Measurements from ENCODE around the gene GAS6. TPM values are rescaled to one million over a fixed set of nuclear protein-coding genes. Genes with fewer than 3 reads are reported as not detected.
"Not testable (repeated sequence)": the region's sequence is repeated elsewhere in the genome, so short reads cannot be mapped to it uniquely, and the experiment has no call there.

Gene GAS6
- total RNA-seq, 4 donors from 2014 or later, result 152 to 284 (median 169) TPM

DNA sequence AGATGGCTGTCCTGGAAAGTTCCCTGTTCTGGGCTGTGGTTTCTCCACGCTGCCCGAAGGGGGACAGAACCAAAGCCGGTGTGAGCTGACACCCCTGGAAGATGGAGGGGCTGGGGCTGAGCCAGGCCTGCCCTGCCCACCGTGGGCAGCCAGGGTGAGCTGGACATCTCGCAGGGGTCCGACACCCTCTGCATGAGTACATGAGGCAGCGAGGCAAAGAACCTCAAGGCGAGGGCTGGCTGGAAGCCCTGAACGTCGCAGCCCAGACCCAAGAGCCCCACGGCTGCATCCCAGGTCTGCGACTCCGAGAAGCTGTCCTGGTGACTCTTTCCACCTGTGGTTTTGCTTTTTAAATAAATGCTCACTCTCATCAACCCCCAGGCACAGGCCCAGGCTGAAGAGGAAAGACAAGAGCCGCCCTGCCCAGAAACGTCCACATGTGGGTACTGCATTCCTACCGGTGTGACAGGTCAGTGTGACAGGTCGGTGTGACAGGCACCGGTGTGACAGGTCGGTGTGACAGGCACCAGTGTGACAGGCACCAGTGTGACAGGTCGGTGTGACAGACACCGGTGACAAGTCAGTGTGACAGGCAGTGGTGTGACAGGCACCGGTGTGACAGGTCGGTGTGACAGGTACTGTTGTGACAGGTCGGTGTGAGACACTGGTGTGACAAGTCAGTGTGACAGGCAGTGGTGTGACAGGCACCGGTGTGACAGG lies 30.6 kb downstream of the GAS6 start:
- peaks cover 14 to 16% (median 15%) of the 10 kb centered on the region in 4 donors for H3K4me1 ChIP-seq
- H3K4me3 ChIP-seq, result no peak overlapping the region
- DNase-seq, result no peak
- intact Hi-C loops (cut with DNase I; ENCODE audit: low total_unique reads), result no loop called here
- H3K27me3 ChIP-seq, result no peaks in the 10 kb centered on the region
- H3K36me3 ChIP-seq, result peaks cover 0 to 8% (median 2%) of the 10 kb centered on the region in 4 donors
- no peak overlapping the region for H3K27ac ChIP-seq
- in situ Hi-C loops (cut with MboI; ENCODE audit: low pct_ligation_motif_present in 1 of 4, low pct_unique_long_range_greater_than_20kb in 1 of 4, low sequenced_read_pairs in 3 of 4), result no loop called here
- no peaks in the 10 kb centered on the region for H3K9me3 ChIP-seq
- 90 to 97% methylated on average over 6 to 25 of the region's 25 CpGs for WGBS, 2 donors (ENCODE audit: low coverage in 1 of 2)
- TF ChIP-seq POLR2AphosphoS5 (IDR thresholded peaks at IDR 0.05), result no peak

DNA sequence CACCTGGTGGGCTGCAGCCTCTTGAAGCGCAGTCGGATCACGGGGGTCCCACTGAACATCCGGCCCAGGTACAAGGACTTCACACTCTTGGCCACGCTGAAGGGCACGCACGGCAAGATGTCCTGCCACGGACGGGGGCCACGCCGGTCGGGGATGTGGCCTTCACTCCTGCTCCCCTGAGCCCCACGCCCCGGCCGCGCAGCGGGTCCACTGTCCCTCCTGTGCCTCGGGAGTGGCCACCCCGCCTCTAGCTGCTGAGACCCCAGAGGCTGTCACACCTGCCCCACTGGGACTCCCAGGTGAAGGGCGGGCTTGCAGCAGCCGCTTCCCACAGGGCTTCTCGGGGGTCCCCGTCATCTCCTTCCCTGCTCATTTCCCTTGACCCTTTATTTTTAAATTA lies 31.2 kb downstream of the GAS6 start:
- intact Hi-C loops (cut with DNase I; ENCODE audit: low total_unique reads) (no loop called here), in situ Hi-C loops (cut with MboI; ENCODE audit: low pct_ligation_motif_present in 1 of 4, low pct_unique_long_range_greater_than_20kb in 1 of 4, low sequenced_read_pairs in 3 of 4) (no loop called here)
- H3K9me3 ChIP-seq, result no peaks in the 10 kb centered on the region
- TF ChIP-seq EP300 (IDR thresholded peaks at IDR 0.05; ENCODE audit: low read depth), result no peak
- no peak for TF ChIP-seq POLR2A (IDR thresholded peaks at IDR 0.05)
- TF ChIP-seq POLR2AphosphoS5 (IDR thresholded peaks at IDR 0.05), result no peak
- TF ChIP-seq, protein P1, sequence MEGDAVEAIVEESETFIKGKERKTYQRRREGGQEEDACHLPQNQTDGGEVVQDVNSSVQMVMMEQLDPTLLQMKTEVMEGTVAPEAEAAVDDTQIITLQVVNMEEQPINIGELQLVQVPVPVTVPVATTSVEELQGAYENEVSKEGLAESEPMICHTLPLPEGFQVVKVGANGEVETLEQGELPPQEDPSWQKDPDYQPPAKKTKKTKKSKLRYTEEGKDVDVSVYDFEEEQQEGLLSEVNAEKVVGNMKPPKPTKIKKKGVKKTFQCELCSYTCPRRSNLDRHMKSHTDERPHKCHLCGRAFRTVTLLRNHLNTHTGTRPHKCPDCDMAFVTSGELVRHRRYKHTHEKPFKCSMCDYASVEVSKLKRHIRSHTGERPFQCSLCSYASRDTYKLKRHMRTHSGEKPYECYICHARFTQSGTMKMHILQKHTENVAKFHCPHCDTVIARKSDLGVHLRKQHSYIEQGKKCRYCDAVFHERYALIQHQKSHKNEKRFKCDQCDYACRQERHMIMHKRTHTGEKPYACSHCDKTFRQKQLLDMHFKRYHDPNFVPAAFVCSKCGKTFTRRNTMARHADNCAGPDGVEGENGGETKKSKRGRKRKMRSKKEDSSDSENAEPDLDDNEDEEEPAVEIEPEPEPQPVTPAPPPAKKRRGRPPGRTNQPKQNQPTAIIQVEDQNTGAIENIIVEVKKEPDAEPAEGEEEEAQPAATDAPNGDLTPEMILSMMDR (IDR thresholded peaks at IDR 0.05), result no peak
- WGBS, 2 donors (ENCODE audit: low coverage in 1 of 2), result 94 to 100% methylated on average over 3 to 23 of the region's 23 CpGs
- H3K27ac ChIP-seq, result no peak overlapping the region
- no peak for DNase-seq
- H3K4me1 ChIP-seq, result peaks cover 9% of the 10 kb centered on the region in 4 donors
- peaks cover 0 to 8% (median 3%) of the 10 kb centered on the region in 4 donors for H3K36me3 ChIP-seq
- H3K27me3 ChIP-seq, result no peaks in the 10 kb centered on the region
- H3K4me3 ChIP-seq, result no peak overlapping the region

DNA sequence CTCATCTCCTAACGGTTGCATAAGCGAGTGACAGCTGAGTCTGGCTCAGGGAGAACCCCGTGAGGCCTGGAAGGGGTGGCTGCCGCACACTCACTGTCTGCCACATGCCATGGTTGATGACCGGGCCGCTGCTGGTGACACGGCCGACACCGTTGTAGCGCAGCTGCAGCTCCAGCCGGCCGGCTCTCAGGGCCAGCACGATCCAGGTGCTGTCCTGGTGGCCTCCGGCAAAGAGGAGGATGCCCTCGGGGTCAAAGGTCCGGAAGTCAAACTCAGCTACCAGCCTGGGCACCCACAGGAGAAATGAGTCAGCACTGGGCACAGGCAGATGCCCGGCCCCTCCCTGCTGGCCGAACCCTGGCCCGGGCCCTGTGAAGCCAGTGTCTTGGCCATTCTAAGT lies 31.7 kb downstream of the GAS6 start:
- H3K27me3 ChIP-seq, result no peaks in the 10 kb centered on the region
- no peak overlapping the region for H3K27ac ChIP-seq
- intact Hi-C loops (cut with DNase I; ENCODE audit: low total_unique reads), result no loop called here
- no peak for DNase-seq
- WGBS, 2 donors (ENCODE audit: low coverage in 1 of 2), result 90% methylated on average over 14 of the region's 19 CpGs; no CpG with 5 or more reads in 1 of the 2 donors
- H3K4me1 ChIP-seq, result peaks cover 5% of the 10 kb centered on the region in 4 donors
- in situ Hi-C loops (cut with MboI; ENCODE audit: low pct_ligation_motif_present in 1 of 4, low pct_unique_long_range_greater_than_20kb in 1 of 4, low sequenced_read_pairs in 3 of 4), result no loop called here
- peaks cover 0 to 8% (median 4%) of the 10 kb centered on the region in 4 donors for H3K36me3 ChIP-seq
- H3K4me3 ChIP-seq, result no peak overlapping the region
- no peaks in the 10 kb centered on the region for H3K9me3 ChIP-seq
- no peak for TF ChIP-seq POLR2AphosphoS5 (IDR thresholded peaks at IDR 0.05)
- TF ChIP-seq, protein P1 (IDR thresholded peaks at IDR 0.05), result no peak
- TF ChIP-seq POLR2A (IDR thresholded peaks at IDR 0.05), result no peak
- no peak for TF ChIP-seq EP300 (IDR thresholded peaks at IDR 0.05; ENCODE audit: low read depth)

DNA sequence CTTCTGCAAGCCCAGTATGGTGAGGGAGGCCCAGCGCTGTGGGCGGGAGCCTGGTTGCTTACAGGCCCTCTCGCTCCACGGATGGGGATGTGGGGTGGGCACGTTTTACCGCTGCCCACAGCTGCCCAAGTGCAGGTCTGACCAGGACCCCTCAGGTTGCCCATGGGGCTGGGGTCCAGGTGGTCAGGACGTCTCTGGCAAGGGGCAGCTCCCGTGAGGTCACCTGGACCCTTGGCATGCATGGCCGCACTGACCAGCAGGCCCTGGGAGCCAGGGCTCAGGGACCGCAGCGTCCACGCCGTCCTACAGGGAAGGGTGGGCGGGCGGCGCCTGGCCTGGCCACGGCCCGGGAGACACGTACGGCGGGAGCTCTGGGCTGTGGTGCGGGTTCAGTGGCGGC lies 32.8 kb downstream of the GAS6 start:
- Histone ChIP-seq H3K4me1 (no peaks in the 10 kb centered on the region), H3K27me3 (no peaks in the 10 kb centered on the region), H3K9me3 (no peaks in the 10 kb centered on the region), H3K36me3 (peaks cover 0 to 13% (median 4%) of the 10 kb centered on the region in 4 donors), H3K4me3 (no peak overlapping the region), H3K27ac (no peak overlapping the region)
- TF ChIP-seq, protein P1 (IDR thresholded peaks at IDR 0.05), result no peak
- TF ChIP-seq POLR2A (IDR thresholded peaks at IDR 0.05) (no peak), EP300 (IDR thresholded peaks at IDR 0.05; ENCODE audit: low read depth) (no peak), POLR2AphosphoS5 (IDR thresholded peaks at IDR 0.05) (no peak)
- intact Hi-C loops (cut with DNase I; ENCODE audit: low total_unique reads), result no loop called here
- no peak for DNase-seq
- 90 to 96% methylated on average over 4 to 18 of the region's 23 CpGs for WGBS, 2 donors (ENCODE audit: low coverage in 1 of 2)
- in situ Hi-C loops (cut with MboI; ENCODE audit: low pct_ligation_motif_present in 1 of 4, low pct_unique_long_range_greater_than_20kb in 1 of 4, low sequenced_read_pairs in 3 of 4), result no loop called here

DNA sequence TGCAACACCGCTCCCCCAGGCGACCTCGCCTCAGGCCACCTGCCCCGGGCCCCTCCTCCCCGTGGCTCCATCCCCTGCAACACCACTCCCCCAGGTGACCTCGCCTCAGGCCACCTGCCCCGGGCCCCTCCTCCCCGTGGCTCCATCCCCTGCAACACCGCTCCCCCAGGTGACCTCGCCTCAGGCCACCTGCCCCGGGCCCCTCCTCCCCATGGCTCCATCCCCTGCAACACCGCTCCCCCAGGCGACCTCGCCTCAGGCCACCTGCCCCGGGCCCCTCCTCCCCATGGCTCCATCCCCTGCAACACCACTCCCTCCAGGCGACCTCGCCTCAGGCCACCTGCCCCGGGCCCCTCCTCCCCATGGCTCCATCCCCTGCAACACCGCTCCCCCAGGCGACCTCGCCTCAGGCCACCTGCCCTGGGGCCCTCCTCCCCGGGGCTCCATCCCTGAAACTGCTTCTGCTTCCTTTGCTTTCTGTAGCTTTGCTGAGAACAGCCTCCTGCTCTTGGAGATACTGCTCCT lies 33.4 kb downstream of the GAS6 start:
- intact Hi-C loops (cut with DNase I; ENCODE audit: low total_unique reads); H3K27ac ChIP-seq; DNase-seq; H3K4me1 ChIP-seq; H3K9me3 ChIP-seq; H3K27me3 ChIP-seq; H3K4me3 ChIP-seq; in situ Hi-C loops (cut with MboI; ENCODE audit: low pct_ligation_motif_present in 1 of 4, low pct_unique_long_range_greater_than_20kb in 1 of 4, low sequenced_read_pairs in 3 of 4): not testable (repeated sequence)
- 84% methylated on average over 9 of the region's 22 CpGs; no CpG with 5 or more reads in 1 of the 2 donors for WGBS, 2 donors (ENCODE audit: low coverage in 1 of 2)
- H3K36me3 ChIP-seq, result peaks cover 0 to 13% (median 4%) of the 10 kb centered on the region in 4 donors

Measured in transverse colon (tissue), 4 donors.